Activated T-cell treated with anti-CD3 and anti-CD28 coated beads, Interleukin-2, amount 50 U/mL, for 72 hours (primary cell): ENCODE measurements around the gene KNL1. TPM values are rescaled to one million over a fixed set of nuclear protein-coding genes. Genes with fewer than 3 reads are reported as not detected.

Experiments used
- ATAC-seq, 2 donors: fragments of 150-1000 bp; cut with Tn5 transposase; replicated peaks in 1 of 2; 2 replicates each; pipeline ENCODE4 v1.10.0; 2021; ENCODE audit warnings: moderate library complexity in 2 of 2, mild to moderate bottlenecking in 1 of 2
- DNase-seq, 2 donors: peaks; one replicate each; pipeline ENCODE4 v3.0.0; 2021 to 2022; ENCODE audit warnings: mixed read lengths in 1 of 2
- H3K27ac Mint-ChIP-seq: one replicate; pipeline ENCODE4 v1.8.0; 2022; ENCODE audit warnings: mild to moderate bottlenecking, moderate library complexity, mixed read lengths
- H3K27me3 Mint-ChIP-seq: one replicate; pipeline ENCODE4 v1.8.0; 2022; ENCODE audit warnings: low read depth, mixed read lengths
- H3K36me3 Mint-ChIP-seq, 2 donors: one replicate each; pipeline ENCODE4 v1.8.0; 2022; ENCODE audit warnings: mixed read lengths in 2 of 2, mild to moderate bottlenecking in 1 of 2; ENCODE audit not compliant: insufficient read depth in 2 of 2
- H3K4me1 Mint-ChIP-seq: one replicate; pipeline ENCODE4 v1.8.0; 2022; ENCODE audit warnings: low read depth, mixed read lengths
- H3K4me3 Mint-ChIP-seq, 2 donors: one replicate each; pipeline ENCODE4 v1.8.0; 2022; ENCODE audit warnings: mild to moderate bottlenecking in 2 of 2, mixed read lengths in 2 of 2, moderate library complexity in 2 of 2
- H3K9me3 Mint-ChIP-seq, 2 donors: one replicate each; pipeline ENCODE4 v1.8.0; 2022; ENCODE audit warnings: mixed read lengths in 2 of 2
- total RNA-seq, 2 donors: library from RNA; stranded (reverse); gene quantifications; one replicate each; pipeline ENCODE4 v1.2.3, GENCODE V29; 2022

KNL1 gene
- total RNA-seq, 2 donors from 2014 or later: 32.5 to 34.1 TPM

DNA sequence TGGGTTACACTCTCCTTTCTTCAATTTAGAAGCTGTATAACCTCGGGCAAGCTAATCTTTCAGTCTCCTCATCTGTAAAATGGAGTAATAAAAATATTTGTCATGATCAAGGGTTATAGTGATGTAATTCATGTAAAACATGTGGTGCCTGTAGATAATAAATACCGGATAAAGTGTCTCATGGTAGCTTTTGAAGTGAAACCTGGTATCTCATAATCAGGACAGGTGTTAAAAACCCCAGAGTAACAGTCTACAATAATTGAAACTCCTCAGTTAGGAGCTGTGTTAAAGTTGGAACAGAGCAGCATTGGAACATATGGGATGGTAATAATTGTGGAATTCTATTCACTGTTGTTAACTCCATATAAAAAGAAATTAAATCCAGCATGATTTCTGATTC is 884 bp upstream of the KNL1 start:
- Mint-ChIP-seq H3K27me3 (peaks cover 7% of the 10 kb centered on the region), H3K36me3 (peaks cover 1 to 3% of the 10 kb centered on the region in 2 donors), H3K9me3 (no peaks in the 10 kb centered on the region), H3K4me1 (peaks cover 27% of the 10 kb centered on the region), H3K27ac (peak overlapping the region; percentile 98), H3K4me3 (peak overlapping the region; percentile 29 to 85)
- DNase-seq: no peak
- ATAC-seq: no peak

DNA sequence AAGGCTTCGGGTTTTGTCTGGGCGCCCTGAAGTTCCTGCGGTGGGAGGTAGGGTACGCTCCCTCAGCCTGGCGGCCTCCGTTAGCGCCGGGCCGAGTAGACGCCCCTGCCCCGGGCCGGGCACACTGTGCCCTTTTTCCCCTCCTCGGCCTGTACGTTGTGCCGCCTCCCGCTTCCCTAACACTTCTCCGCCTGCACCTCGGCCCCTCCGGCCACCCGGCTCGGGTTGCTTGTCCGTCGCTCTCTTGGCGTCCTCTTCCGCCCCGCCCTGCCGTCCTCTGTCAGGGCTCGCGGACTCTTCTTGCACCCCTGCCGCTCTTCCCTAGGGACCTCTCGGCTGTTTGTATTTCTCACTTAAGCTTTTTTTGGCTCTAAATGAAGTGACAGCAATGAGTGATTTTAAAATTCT is 384 bp downstream of the KNL1 start:
- H3K36me3 Mint-ChIP-seq: peaks cover 1 to 3% of the 10 kb centered on the region in 2 donors
- ATAC-seq (peak; percentile 64 to 70), DNase-seq (peak in 1 of 2 donors; percentile 61)
- peak overlapping the region; percentile 24 for H3K27ac Mint-ChIP-seq
- peak overlapping the region; percentile 85 to 90 for H3K4me3 Mint-ChIP-seq
- H3K4me1 Mint-ChIP-seq: peaks cover 27% of the 10 kb centered on the region
- H3K27me3 Mint-ChIP-seq: peaks cover 7% of the 10 kb centered on the region
- no peaks in the 10 kb centered on the region for H3K9me3 Mint-ChIP-seq

- ATAC-seq: no peak
- peak overlapping the region; percentile 24 for H3K27ac Mint-ChIP-seq
These were observed 1.2 kb downstream of the KNL1 start for GRCh38 chr15:40595219-40595618.

DNA sequence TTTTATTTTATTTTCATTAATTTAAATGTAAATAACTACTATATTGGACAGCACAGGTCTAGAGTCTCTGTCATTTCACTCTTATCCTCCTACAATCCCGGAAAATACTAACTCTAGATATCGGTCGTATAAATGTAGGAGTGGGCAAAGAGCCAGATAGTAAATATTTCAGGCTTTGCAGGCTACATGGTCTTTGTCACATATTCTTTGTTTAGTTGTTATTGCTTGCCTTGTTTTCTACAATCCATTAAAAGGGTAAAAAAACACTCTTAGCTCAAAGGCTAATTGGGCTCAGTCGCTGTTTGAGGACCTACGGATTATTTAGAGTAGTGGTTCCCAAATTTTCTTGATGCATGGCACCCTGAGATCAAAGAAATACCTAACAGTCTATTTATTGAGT is 1.7 kb downstream of the KNL1 start:
- Mint-ChIP-seq H3K9me3 (no peaks in the 10 kb centered on the region), H3K4me1 (peaks cover 22% of the 10 kb centered on the region), H3K27me3 (peaks cover 7% of the 10 kb centered on the region), H3K27ac (no peak overlapping the region), H3K4me3 (peak overlapping the region in 1 of 2 donors; percentile 10), H3K36me3 (peaks cover 1 to 3% of the 10 kb centered on the region in 2 donors)
- no peak for ATAC-seq
- DNase-seq: no peak

More at GRCh38 chr15:40595219-40595618, 1.2 kb downstream of the KNL1 start:
- Mint-ChIP-seq H3K9me3 (no peaks in the 10 kb centered on the region), H3K4me3 (peak overlapping the region; percentile 85 to 90), H3K27me3 (peaks cover 7% of the 10 kb centered on the region), H3K4me1 (peaks cover 26% of the 10 kb centered on the region), H3K36me3 (peaks cover 1 to 3% of the 10 kb centered on the region in 2 donors)
- DNase-seq: no peak

- Mint-ChIP-seq H3K4me3 (no peak overlapping the region), H3K4me1 (peaks cover 22% of the 10 kb centered on the region), H3K36me3 (peaks cover 1 to 3% of the 10 kb centered on the region in 2 donors), H3K27me3 (peaks cover 7% of the 10 kb centered on the region), H3K9me3 (no peaks in the 10 kb centered on the region), H3K27ac (no peak overlapping the region)
- ATAC-seq: no peak
- DNase-seq: no peak
These were observed 3.0 kb downstream of the KNL1 start for GRCh38 chr15:40597024-40597423.

DNA sequence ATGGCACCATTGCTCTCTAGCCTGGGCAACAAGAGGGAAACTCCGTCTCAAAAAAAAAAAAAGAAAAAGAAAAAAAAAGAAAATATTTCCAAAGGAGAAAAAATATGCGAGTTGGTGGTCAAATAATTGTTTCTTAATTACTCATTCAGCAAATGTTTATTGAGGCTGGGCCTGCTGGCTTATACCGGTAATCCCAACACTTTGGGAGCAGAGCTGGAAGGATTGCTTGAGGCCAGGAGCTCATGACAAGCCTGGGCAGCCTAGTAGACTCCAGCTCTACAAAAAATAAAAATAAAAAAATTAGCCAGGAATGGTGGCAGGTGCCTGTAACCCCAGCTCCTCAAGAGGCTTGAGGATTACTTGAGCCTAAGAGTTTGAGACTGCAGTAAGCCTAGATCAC is 4.1 kb downstream of the KNL1 start:
- H3K36me3 Mint-ChIP-seq: peaks cover 3% of the 10 kb centered on the region in 2 donors
- H3K4me3 Mint-ChIP-seq: no peak overlapping the region
- H3K9me3 Mint-ChIP-seq: no peaks in the 10 kb centered on the region
- H3K27ac Mint-ChIP-seq: no peak overlapping the region
- ATAC-seq: no peak
- H3K27me3 Mint-ChIP-seq: peaks cover 7% of the 10 kb centered on the region
- no peak for DNase-seq
- peaks cover 14% of the 10 kb centered on the region for H3K4me1 Mint-ChIP-seq

DNA sequence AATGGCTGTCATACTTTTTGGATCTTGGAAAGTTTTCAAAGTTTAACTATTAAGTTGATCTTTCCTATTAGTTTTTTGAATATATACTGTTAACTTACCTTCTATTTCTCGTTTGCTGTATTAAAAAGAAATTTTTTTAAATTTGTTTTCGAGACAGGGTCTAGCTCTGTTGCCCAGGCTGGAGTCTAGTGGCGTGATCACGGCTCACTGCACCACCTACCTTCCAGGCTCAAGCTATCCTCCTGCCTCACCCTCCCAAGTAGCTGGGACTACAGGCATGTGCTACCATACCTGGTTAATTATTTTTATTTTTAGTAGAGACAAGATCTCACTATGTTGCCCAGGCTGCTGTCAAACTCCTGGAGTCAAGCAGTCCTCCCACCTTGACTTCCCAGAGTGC is 4.6 kb downstream of the KNL1 start:
- ATAC-seq: no peak
- H3K4me1 Mint-ChIP-seq: peaks cover 9% of the 10 kb centered on the region
- H3K27ac Mint-ChIP-seq: no peak overlapping the region
- H3K9me3 Mint-ChIP-seq: no peaks in the 10 kb centered on the region
- no peak overlapping the region for H3K4me3 Mint-ChIP-seq
- peaks cover 2 to 3% of the 10 kb centered on the region in 2 donors for H3K36me3 Mint-ChIP-seq
- DNase-seq: no peak
- peaks cover 7% of the 10 kb centered on the region for H3K27me3 Mint-ChIP-seq

DNA sequence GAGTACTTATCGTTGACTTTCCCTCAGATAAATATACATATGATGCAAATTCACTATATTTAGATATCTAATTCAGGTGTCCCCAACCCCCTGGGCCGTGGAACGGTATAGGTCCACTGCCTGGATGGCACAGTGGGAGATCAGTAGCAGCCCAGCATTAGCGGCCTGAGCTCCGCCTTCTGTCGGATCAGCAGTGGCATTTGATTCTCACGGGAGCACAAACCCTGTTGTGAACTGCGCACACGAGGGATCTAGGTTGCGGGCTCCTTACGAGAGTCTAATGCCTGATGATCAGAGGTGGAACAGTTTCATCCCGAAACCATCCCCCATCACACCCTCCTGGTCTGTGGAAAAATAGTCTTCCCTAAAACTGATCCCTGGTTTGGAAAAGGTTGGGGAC is 6.9 kb downstream of the KNL1 start:
- Mint-ChIP-seq H3K27me3 (no peaks in the 10 kb centered on the region), H3K27ac (no peak overlapping the region), H3K4me1 (no peaks in the 10 kb centered on the region), H3K9me3 (no peaks in the 10 kb centered on the region), H3K4me3 (no peak overlapping the region), H3K36me3 (peaks cover 2 to 5% of the 10 kb centered on the region in 2 donors)
- ATAC-seq: no peak
- no peak for DNase-seq

DNA sequence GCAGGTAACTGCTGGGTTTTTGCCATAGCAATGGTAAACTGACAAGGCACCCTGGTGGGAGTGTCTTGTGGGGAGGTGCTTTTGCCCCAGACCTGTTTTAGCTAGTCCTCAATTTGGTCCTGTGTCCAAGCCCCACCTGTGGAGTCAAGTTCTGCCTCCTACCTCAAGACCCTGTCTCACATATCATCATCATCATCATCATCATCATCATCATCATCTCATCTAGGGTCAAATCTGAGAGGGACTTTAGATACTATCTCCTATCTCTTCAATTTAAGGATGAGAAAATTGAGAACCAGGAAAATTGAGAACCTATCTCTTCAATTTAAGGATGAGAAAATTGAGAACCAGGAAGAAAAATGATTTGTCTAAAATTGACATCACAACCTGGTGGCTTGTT is 9.9 kb downstream of the KNL1 start:
- no peaks in the 10 kb centered on the region for H3K4me1 Mint-ChIP-seq
- DNase-seq: no peak
- no peaks in the 10 kb centered on the region for H3K27me3 Mint-ChIP-seq
- H3K9me3 Mint-ChIP-seq: no peaks in the 10 kb centered on the region
- no peak overlapping the region for H3K27ac Mint-ChIP-seq
- H3K4me3 Mint-ChIP-seq: no peak overlapping the region
- peaks cover 6% of the 10 kb centered on the region in 2 donors for H3K36me3 Mint-ChIP-seq
- ATAC-seq: no peak

DNA sequence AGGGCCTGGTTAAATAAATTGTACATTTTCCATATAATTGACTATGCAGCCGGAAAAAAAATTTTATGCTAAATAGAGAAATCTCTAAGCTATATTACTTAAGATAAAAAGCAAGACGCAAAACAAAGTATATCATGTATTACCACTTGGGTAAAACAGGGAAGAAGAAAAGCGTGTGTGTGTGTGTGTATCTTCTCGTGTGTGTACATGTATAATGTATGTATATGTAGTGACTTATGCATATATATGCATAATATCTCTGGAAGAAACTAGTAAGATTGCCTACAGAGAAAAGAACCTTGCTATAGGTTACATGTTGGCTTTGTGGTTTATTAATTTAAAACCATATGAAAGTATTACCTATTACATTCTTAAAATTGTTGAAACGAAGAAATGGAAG is 19.0 kb downstream of the KNL1 start:
- H3K4me1 Mint-ChIP-seq: no peaks in the 10 kb centered on the region
- no peak for ATAC-seq
- no peaks in the 10 kb centered on the region for H3K9me3 Mint-ChIP-seq

DNA sequence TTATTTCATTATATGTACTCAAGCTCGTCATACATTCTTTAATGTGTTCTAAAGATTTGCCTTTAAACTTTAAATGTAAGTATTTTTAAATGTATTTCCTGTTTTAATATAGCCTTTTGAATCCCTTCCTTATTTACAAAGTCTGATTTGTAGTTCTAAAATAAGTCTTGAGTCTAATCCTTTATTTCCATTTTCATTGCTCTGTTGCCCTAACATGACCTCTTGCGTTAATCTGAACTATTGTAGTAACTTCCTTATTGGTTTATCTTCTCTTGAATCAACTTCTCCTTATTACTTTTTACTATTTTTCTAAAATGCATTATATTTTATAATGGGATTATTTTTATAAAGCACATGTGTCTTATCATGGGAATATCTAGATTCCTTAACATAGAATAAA is 24.0 kb downstream of the KNL1 start:
- no peaks in the 10 kb centered on the region for H3K9me3 Mint-ChIP-seq
- peaks cover 3 to 30% of the 10 kb centered on the region in 2 donors for H3K36me3 Mint-ChIP-seq
- no peak overlapping the region for H3K4me3 Mint-ChIP-seq

More for the DNA sequence above, 19.0 kb downstream of the KNL1 start:
- Mint-ChIP-seq H3K36me3 (peaks cover 1 to 4% of the 10 kb centered on the region in 2 donors), H3K27me3 (no peaks in the 10 kb centered on the region), H3K4me3 (no peak overlapping the region), H3K27ac (no peak overlapping the region)
- DNase-seq: no peak

DNA sequence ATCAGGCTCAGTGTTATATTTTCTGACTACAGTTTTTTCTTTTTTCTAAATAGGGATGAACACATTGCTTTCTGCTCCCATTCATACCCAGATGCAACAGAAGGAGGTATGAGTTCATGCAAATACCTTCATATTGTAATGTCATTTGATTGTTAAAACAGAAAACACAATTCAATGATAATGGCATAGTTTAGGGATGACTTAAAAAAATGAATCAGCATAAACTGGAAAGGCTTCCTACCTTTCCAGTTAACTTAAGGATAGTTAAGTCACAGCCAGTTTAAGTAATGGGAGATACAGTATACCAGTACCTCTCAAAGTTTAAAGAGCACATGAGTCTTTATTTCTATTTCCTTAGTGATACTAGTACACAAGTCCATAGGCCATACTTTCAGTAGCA is 24.9 kb downstream of the KNL1 start:
- no peaks in the 10 kb centered on the region for H3K9me3 Mint-ChIP-seq
- H3K4me3 Mint-ChIP-seq: no peak overlapping the region
- no peaks in the 10 kb centered on the region for H3K4me1 Mint-ChIP-seq
- ATAC-seq (no peak), DNase-seq (no peak)
- H3K27ac Mint-ChIP-seq: no peak overlapping the region
- no peaks in the 10 kb centered on the region for H3K27me3 Mint-ChIP-seq
- H3K36me3 Mint-ChIP-seq: peaks cover 3 to 30% of the 10 kb centered on the region in 2 donors

More for the DNA sequence above, 24.0 kb downstream of the KNL1 start:
- Mint-ChIP-seq H3K27me3 (no peaks in the 10 kb centered on the region), H3K4me1 (no peaks in the 10 kb centered on the region), H3K27ac (no peak overlapping the region)
- DNase-seq: no peak
- ATAC-seq: no peak

DNA sequence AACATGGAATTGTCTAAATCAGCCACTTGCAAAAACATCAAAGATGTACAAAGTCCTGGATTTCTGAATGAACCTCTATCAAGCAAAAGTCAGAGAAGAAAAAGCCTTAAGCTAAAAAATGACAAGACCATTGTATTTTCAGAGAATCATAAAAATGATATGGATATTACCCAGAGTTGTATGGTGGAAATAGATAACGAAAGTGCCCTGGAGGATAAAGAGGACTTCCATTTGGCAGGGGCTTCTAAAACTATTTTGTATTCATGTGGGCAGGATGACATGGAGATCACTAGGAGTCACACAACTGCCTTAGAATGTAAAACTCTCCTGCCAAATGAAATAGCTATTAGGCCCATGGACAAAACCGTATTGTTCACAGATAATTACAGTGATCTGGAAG is 29.3 kb downstream of the KNL1 start:
- H3K27ac Mint-ChIP-seq: no peak overlapping the region
- H3K4me1 Mint-ChIP-seq: no peaks in the 10 kb centered on the region
- H3K36me3 Mint-ChIP-seq: peaks cover 2 to 28% of the 10 kb centered on the region in 2 donors
- no peak for ATAC-seq
- no peak for DNase-seq
- H3K27me3 Mint-ChIP-seq: no peaks in the 10 kb centered on the region
- H3K9me3 Mint-ChIP-seq: no peaks in the 10 kb centered on the region
- no peak overlapping the region for H3K4me3 Mint-ChIP-seq

DNA sequence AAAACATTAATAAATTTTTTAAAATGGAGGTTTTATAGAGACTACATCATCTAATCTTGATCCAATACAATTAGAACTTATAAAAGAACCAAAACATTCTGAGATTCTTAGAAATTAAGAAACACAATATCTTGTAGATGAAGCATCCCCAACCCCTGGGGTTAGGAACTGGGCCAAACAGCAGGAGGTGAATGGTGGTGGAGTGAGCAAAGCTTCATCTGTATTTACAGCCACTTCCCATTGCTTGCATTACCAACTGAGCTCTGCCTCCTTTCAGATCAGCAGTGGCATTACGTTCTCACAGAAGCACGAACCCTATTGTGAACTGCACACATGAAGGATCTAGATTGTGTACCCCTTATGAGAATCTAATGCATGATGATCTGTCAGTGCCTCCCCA is 36.3 kb downstream of the KNL1 start:
- no peak overlapping the region for H3K4me3 Mint-ChIP-seq
- no peak for ATAC-seq

More for the DNA sequence above, 36.3 kb downstream of the KNL1 start:
- peaks cover 0 to 12% of the 10 kb centered on the region in 2 donors for H3K36me3 Mint-ChIP-seq
- DNase-seq: no peak
- no peaks in the 10 kb centered on the region for H3K4me1 Mint-ChIP-seq
- no peaks in the 10 kb centered on the region for H3K27me3 Mint-ChIP-seq
- H3K27ac Mint-ChIP-seq: no peak overlapping the region
- no peaks in the 10 kb centered on the region for H3K9me3 Mint-ChIP-seq
